Activated naive CD4-positive, alpha-beta T cell treated with anti-CD3 and anti-CD28 coated beads, Interleukin-2, amount 50 U/mL, for 24 hours (primary cell): ENCODE data around the gene FBRSL1.

Experiments
- H3K27ac Mint-ChIP-seq: one replicate; pipeline ENCODE4 v1.8.0; 2021; ENCODE audit warnings: mild to moderate bottlenecking, mixed read lengths
- H3K27me3 Mint-ChIP-seq: one replicate; pipeline ENCODE4 v1.8.0; 2021; ENCODE audit warnings: mixed read lengths
- H3K36me3 Mint-ChIP-seq: one replicate; pipeline ENCODE4 v1.8.0; 2021; ENCODE audit warnings: mixed read lengths
- H3K4me1 Mint-ChIP-seq: one replicate; pipeline ENCODE4 v1.8.0; 2021; ENCODE audit warnings: mixed read lengths
- H3K4me3 Mint-ChIP-seq: one replicate; pipeline ENCODE4 v1.8.0; 2021; ENCODE audit warnings: mild to moderate bottlenecking, mixed read lengths
- H3K9me3 Mint-ChIP-seq: one replicate; pipeline ENCODE4 v1.8.0; 2021; ENCODE audit warnings: mixed read lengths

FBRSL1 gene

GRCh38 chr12:132503618-132504204, 13.8 kb downstream of the FBRSL1 start:
- no peaks in the 10 kb centered on the region for H3K9me3 Mint-ChIP-seq
- H3K27ac Mint-ChIP-seq, result peak overlapping the region; percentile 41
- H3K27me3 Mint-ChIP-seq, result no peaks in the 10 kb centered on the region
- H3K4me1 Mint-ChIP-seq, result peaks cover 55% of the 10 kb centered on the region
- no peak overlapping the region for H3K4me3 Mint-ChIP-seq
- no peaks in the 10 kb centered on the region for H3K36me3 Mint-ChIP-seq

GRCh38 chr12:132505105-132505851, 15.3 kb downstream of the FBRSL1 start:
- Mint-ChIP-seq H3K4me1 (peaks cover 52% of the 10 kb centered on the region), H3K9me3 (no peaks in the 10 kb centered on the region), H3K36me3 (no peaks in the 10 kb centered on the region), H3K4me3 (no peak overlapping the region), H3K27me3 (no peaks in the 10 kb centered on the region), H3K27ac (peak overlapping the region; percentile 30)

DNA sequence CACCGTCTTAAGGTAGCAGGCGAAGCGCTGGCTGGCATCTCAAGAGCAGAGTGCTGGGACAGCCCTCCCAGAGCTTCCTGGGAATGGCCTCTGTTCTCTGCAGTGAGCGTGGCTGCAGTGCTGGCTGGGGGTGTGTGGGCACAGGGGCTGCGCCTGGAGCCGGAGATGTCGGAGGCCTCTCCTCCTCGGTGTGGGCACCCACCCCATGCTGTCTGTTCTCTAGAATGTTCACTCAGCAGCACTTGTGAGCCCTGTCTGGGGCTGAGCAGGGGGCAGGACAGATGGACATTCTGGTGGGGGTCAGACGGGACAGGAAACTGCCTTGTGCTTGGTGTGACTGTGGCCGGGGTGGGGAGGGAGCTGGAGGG, 15.9 kb downstream of the FBRSL1 start:
- Mint-ChIP-seq H3K27me3 (no peaks in the 10 kb centered on the region), H3K4me1 (peaks cover 48% of the 10 kb centered on the region), H3K36me3 (no peaks in the 10 kb centered on the region), H3K4me3 (no peak overlapping the region), H3K27ac (no peak overlapping the region), H3K9me3 (no peaks in the 10 kb centered on the region)

DNA sequence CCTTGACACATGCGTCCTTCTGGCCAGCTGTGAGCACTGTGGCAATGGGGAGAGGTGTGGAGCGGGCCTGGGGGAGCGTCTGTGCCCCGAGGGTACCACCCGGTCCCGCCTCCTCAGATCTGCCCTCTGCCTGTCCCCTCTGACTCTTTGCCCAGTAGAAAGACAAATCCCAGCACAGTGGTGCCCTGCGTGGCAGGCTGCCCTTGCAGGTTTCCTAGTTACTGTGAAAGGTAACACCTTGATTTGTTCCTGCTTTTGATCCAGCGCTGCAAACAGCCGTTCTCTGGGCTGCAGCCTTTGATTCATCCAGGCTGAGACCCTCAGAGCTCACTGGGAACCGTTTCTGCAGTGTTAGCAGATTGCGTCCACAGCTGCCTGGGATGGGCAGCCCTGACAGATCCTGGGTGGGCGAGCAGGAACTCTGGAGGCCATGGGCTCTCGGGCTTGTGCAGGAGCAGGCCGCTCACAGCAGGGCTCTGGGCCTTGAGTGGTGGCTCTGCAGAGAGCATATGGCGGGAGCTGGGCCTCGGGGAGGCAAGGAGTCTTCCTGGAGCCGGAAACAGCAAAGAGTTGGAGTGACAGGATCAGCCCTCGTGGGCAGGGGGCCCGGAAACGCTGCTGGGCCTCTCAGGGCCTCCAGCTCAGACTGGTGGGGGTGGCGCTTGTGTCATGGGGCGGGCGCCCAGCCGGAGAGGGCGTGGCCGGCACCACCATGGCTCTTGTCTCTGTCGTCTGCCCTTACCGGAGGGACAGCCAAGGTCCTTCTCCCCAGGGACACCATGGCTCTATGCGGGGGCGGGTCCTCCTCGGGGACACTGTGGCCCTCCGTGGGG, 16.6 kb downstream of the FBRSL1 start:
- H3K27ac Mint-ChIP-seq, result peak overlapping the region; percentile 70
- no peaks in the 10 kb centered on the region for H3K9me3 Mint-ChIP-seq
- H3K36me3 Mint-ChIP-seq, result no peaks in the 10 kb centered on the region
- H3K4me3 Mint-ChIP-seq, result peak overlapping the region; percentile 69
- H3K27me3 Mint-ChIP-seq, result no peaks in the 10 kb centered on the region
- H3K4me1 Mint-ChIP-seq, result peaks cover 48% of the 10 kb centered on the region

DNA sequence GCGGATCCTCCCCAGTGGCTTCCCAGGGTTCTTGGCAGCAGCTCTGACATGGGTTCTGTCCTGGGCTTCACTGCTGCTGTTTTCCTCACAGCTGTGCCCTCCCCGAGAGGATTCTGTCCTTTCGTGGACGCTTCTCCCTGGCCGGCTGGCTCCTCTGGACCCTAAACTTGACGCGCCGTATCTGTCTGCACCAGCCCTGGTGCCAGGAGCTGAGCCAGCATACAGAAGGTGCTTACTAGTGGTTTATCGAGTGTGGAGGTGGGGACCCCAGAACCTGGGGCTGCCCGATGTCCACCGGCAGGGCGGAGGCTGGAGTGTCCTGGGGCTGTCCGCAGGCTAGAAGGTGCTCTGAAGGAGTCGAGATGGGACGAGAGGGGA, 17.2 kb downstream of the FBRSL1 start:
- Mint-ChIP-seq H3K36me3 (no peaks in the 10 kb centered on the region), H3K9me3 (no peaks in the 10 kb centered on the region), H3K4me1 (peaks cover 42% of the 10 kb centered on the region), H3K27me3 (no peaks in the 10 kb centered on the region), H3K4me3 (peak overlapping the region; percentile 69), H3K27ac (peak overlapping the region; percentile 74)

DNA sequence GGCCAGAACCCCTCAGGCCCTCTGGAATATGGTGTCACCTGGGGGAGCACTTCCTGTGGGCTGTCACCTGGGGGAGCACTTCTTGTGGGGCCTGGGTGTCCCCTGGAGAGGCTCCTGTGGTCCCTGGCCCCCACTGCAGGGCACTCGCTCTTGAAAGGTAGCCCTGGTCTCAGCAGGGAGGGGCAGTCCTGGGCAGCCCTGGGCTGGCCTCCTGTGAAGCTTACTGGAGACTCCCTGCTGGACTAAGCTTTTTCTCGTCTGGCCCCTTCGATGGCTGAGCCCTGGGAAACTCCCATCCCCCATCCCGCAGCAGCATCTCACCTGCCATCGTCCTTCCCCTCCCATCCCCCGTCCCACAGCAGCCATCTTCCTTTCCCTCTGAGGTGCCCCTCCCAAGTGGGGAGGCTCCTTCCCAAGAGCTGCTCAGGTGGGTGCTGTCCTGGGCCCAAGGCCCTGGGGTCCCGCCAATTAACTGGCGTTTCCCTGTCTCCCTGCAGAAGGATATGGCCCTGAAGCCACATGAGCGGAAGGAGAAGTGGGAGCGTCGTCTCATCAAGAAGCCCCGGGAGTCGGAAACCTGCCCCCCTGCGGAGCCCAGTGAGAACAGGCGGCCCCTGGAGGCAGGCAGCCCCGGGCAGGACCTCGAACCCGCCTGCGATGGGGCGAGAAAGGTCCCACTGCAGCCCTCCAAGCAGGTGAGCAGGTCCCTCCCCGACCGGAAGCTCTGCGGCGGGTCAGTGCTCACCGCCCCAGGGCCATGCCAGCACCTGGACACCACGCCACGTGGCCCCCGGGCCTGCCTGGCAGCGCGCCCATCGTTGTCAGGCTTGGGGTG, 17.9 kb downstream of the FBRSL1 start:
- Mint-ChIP-seq H3K27me3 (no peaks in the 10 kb centered on the region), H3K36me3 (no peaks in the 10 kb centered on the region), H3K4me1 (peaks cover 42% of the 10 kb centered on the region), H3K9me3 (no peaks in the 10 kb centered on the region), H3K4me3 (no peak overlapping the region), H3K27ac (no peak overlapping the region)

DNA sequence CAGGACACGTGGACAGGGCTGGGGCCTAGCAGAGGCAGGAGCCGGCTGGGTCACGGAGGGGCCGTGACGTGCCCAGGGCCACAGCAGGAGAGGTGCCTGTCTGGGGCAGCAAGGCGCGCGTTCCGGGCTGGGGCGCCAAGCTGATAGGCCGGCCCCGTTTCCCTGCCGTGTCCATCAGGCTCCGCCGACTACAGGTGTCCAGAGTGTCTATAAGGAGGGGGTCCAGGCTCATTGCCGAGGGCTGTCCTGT, 18.5 kb downstream of the FBRSL1 start:
- Mint-ChIP-seq H3K4me1 (peaks cover 38% of the 10 kb centered on the region), H3K36me3 (no peaks in the 10 kb centered on the region), H3K9me3 (no peaks in the 10 kb centered on the region), H3K4me3 (no peak overlapping the region), H3K27ac (no peak overlapping the region), H3K27me3 (no peaks in the 10 kb centered on the region)

GRCh38 chr12:132508860-132509732, 19.1 kb downstream of the FBRSL1 start:
- no peaks in the 10 kb centered on the region for H3K27me3 Mint-ChIP-seq
- H3K27ac Mint-ChIP-seq, result no peak overlapping the region
- no peaks in the 10 kb centered on the region for H3K36me3 Mint-ChIP-seq
- no peak overlapping the region for H3K4me3 Mint-ChIP-seq
- peaks cover 31% of the 10 kb centered on the region for H3K4me1 Mint-ChIP-seq
- no peaks in the 10 kb centered on the region for H3K9me3 Mint-ChIP-seq

- Mint-ChIP-seq H3K4me1 (peaks cover 24% of the 10 kb centered on the region), H3K36me3 (peaks cover 3% of the 10 kb centered on the region), H3K9me3 (no peaks in the 10 kb centered on the region), H3K27me3 (no peaks in the 10 kb centered on the region), H3K27ac (no peak overlapping the region), H3K4me3 (no peak overlapping the region)
Observed at GRCh38 chr12:132510111-132510724, 20.3 kb downstream of the FBRSL1 start.

DNA sequence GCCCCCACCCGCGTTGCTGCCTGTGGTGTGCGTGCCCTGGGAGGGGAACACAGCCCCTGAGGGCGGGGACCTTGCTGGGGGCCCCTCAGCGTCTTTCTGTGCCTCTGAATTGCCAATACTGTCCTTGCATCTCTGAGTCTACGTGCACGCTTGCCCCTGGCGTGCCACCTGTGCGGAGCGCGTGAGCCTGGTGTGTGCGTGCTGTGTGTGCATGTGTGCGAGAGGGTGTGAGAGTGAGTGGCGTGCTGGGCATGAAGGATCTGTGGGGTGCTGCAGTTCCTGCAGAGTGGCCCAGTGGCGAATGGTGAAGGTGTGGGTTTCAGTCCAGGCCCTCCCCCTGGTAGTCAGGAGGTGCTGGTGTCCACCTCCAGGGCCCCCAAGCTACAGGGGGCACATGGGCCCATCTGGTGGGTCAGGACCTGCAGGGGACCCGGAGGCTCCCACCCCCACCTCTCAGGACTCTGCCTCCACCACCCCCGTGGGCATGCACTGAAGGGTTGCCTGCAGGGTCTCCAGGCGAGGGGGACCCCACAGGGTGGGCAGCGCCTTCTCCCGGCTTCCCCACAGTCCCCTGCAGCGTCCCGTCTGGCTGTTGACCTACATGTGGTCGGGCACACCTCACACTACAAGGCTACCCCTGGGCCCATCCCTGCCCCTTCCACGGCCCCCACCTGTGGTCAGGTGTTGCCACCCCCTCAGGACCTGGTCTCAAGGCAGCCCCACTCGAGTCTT, 21.0 kb downstream of the FBRSL1 start:
- Mint-ChIP-seq H3K27me3 (no peaks in the 10 kb centered on the region), H3K4me1 (peaks cover 19% of the 10 kb centered on the region), H3K36me3 (peaks cover 6% of the 10 kb centered on the region), H3K9me3 (no peaks in the 10 kb centered on the region), H3K4me3 (no peak overlapping the region), H3K27ac (no peak overlapping the region)

GRCh38 chr12:132511516-132512196, 21.7 kb downstream of the FBRSL1 start:
- peaks cover 11% of the 10 kb centered on the region for H3K4me1 Mint-ChIP-seq

DNA sequence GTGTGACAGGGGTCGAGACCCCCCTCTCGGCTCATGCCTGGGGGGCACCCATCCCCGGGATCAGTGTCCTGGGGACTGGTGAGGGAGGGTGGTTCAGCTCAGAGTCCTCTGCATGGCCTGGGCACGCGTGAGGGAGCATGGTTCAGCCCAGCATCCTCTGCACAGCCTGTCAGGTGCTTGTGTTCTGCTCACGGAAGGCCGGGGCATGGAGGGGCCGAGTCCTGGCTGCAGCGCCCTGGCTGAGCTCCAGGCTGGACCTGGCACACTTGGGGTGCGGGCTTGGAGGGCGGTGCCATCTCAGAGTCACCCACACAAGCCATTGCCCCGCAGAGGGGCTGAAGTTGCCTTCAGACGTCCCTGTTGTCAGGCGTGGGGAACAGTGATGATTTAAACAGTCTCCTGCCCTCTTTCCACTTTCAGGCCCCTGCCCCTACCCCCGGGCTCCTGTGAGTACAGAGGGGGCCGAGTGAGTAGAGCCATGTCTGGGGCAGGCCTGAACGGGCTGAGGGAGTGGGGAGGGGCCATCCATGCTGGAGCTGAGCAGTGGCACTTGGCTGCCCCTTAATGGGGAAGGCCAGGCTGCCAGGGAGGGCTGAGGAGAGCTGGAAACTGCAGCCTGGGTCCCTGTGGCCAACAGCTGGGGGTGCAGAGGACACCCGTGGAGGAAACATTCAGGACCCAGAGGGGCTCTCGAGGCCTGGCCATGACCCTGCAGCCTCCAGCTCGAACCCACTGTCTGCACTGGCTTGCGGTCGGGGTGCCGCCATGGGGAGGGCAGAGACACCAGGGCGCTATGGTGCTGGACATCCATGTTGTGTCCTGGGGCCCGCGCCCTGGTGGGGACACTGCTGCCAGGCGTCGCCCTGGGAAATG, 22.5 kb downstream of the FBRSL1 start:
- H3K36me3 Mint-ChIP-seq, result peaks cover 8% of the 10 kb centered on the region
- peaks cover 4% of the 10 kb centered on the region for H3K4me1 Mint-ChIP-seq
- no peak overlapping the region for H3K4me3 Mint-ChIP-seq
- H3K27me3 Mint-ChIP-seq, result no peaks in the 10 kb centered on the region
- no peak overlapping the region for H3K27ac Mint-ChIP-seq
- H3K9me3 Mint-ChIP-seq, result no peaks in the 10 kb centered on the region

More at GRCh38 chr12:132511516-132512196, 21.7 kb downstream of the FBRSL1 start:
- H3K36me3 Mint-ChIP-seq, result peaks cover 7% of the 10 kb centered on the region
- H3K27me3 Mint-ChIP-seq, result no peaks in the 10 kb centered on the region
- H3K9me3 Mint-ChIP-seq, result no peaks in the 10 kb centered on the region
- no peak overlapping the region for H3K4me3 Mint-ChIP-seq
- H3K27ac Mint-ChIP-seq, result no peak overlapping the region

DNA sequence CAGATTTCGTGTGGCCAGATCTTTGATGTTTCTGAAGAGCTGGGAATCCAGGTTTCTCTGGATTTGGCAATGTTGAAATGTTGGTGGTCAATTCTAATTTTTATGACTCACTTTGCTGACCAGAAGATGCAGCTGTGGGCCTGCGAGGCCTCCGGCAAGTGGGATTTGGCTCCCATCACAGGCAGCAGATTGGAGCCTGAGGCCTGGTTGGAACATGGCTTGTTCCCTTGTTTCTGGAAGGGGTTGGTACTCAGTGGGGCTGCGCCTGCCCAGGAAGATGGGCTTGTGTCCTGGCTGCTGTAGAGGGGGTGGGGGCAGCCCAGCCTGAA, 23.1 kb downstream of the FBRSL1 start:
- peaks cover 10% of the 10 kb centered on the region for H3K36me3 Mint-ChIP-seq
- no peaks in the 10 kb centered on the region for H3K9me3 Mint-ChIP-seq
- H3K4me1 Mint-ChIP-seq, result peaks cover 4% of the 10 kb centered on the region
- H3K27ac Mint-ChIP-seq, result no peak overlapping the region
- H3K4me3 Mint-ChIP-seq, result no peak overlapping the region
- no peaks in the 10 kb centered on the region for H3K27me3 Mint-ChIP-seq
